ENCODE measurements around the gene PPT2.
"Not testable (repeated sequence)": the region's sequence is repeated elsewhere in the genome, so short reads cannot be mapped to it uniquely, and the experiment has no call there.

The PPT2 gene

GRCh38 chr6:32177788-32178546, 24.0 kb downstream of the PPT2 start, which contains the start of gene RNF5:
Gene RNF5, plus strand, starts transcription at chr6:32178405. Its CDS starts 107 bp downstream, at chr6:32178512.
- DNase-seq = peak; percentile 100

- no peak for DNase-seq
These were observed 24.9 kb downstream of the PPT2 start for GRCh38 chr6:32178547-32179440.

GRCh38 chr6:32179766-32180405, 25.9 kb downstream of the PPT2 start:
- DNase-seq = no peak

- no peak for DNase-seq
These were observed 27.3 kb downstream of the PPT2 start for GRCh38 chr6:32181148-32181702.

GRCh38 chr6:32181915-32182529, 28.1 kb downstream of the PPT2 start:
- no peak for DNase-seq

GRCh38 chr6:32182555-32182981, 28.6 kb downstream of the PPT2 start:
- DNase-seq = no peak

GRCh38 chr6:32183030-32183429, 29.1 kb downstream of the PPT2 start:
- no peak for DNase-seq

- no peak for DNase-seq
These were observed 29.6 kb downstream of the PPT2 start for GRCh38 chr6:32183483-32184083.

GRCh38 chr6:32184084-32184640, 30.2 kb downstream of the PPT2 start, which contains the start of gene AGER:
Gene AGER, minus strand, starts transcription at chr6:32184253. Its CDS starts 31 bp downstream, at chr6:32184222.
- DNase-seq = no peak

- not testable (repeated sequence) for DNase-seq
These were observed 31.8 kb downstream of the PPT2 start for GRCh38 chr6:32185681-32186131.

GRCh38 chr6:32186151-32186840, 32.4 kb downstream of the PPT2 start:
- DNase-seq = not testable (repeated sequence)

GRCh38 chr6:32187009-32187709, 33.2 kb downstream of the PPT2 start:
- no peak for DNase-seq

- DNase-seq = not testable (repeated sequence)
These were observed 33.9 kb downstream of the PPT2 start for GRCh38 chr6:32187725-32188380.

- no peak for DNase-seq
These were observed 34.6 kb downstream of the PPT2 start for GRCh38 chr6:32188381-32189068.

GRCh38 chr6:32189069-32189741, 35.3 kb downstream of the PPT2 start:
- no peak for DNase-seq

- DNase-seq = no peak
These were observed 35.8 kb downstream of the PPT2 start for GRCh38 chr6:32189742-32190053.

- DNase-seq = peak; percentile 87
These were observed 36.3 kb downstream of the PPT2 start, which contains the start of gene PBX2 for GRCh38 chr6:32190054-32190851. Gene PBX2, minus strand, starts transcription at chr6:32190202. Its CDS starts 287 bp downstream, at chr6:32189915.
